ENCODE results near the gene CYP39A1.

DNA sequence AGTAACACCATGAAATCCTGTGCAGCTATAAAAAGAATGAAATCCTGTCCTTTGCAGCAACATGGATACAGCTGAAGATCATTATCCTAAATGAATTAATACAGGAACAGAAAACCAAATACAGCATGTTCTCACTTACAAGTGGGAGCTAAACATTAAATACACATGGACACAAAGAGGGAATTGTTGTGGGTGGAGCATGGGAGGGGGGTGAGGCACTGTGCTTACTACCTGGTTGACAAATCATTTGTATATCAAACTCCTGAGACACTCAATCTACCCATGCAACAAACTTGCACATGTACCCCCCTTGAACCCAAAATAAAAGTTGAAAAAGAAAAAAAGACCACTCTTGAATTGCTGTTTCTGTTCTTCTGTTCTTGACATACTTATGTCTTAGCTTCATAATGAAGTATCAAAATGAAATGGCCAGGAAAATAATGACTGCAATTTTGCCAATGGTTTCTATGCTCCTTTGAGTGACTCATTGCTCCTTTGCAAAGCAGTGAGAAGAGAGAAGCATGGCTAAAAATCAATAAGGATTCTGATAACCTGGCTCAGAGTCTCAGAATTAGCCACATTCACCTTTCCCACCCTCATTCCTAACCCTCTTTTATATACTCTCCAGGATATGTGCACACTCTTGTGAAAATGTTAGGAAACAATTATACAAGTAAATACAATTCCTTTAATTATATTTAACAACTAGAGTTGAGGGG lies 71.0 kb downstream of the CYP39A1 start:
- TF ChIP-seq, protein P1, sequence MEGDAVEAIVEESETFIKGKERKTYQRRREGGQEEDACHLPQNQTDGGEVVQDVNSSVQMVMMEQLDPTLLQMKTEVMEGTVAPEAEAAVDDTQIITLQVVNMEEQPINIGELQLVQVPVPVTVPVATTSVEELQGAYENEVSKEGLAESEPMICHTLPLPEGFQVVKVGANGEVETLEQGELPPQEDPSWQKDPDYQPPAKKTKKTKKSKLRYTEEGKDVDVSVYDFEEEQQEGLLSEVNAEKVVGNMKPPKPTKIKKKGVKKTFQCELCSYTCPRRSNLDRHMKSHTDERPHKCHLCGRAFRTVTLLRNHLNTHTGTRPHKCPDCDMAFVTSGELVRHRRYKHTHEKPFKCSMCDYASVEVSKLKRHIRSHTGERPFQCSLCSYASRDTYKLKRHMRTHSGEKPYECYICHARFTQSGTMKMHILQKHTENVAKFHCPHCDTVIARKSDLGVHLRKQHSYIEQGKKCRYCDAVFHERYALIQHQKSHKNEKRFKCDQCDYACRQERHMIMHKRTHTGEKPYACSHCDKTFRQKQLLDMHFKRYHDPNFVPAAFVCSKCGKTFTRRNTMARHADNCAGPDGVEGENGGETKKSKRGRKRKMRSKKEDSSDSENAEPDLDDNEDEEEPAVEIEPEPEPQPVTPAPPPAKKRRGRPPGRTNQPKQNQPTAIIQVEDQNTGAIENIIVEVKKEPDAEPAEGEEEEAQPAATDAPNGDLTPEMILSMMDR (IDR thresholded peaks at IDR 0.05; ENCODE audit: low read depth, low read length, poor library complexity, severe bottlenecking) = no peak
- TF ChIP-seq EZH2phosphoT487 (IDR thresholded peaks at IDR 0.05; ENCODE audit: borderline replicate concordance, low read length) = no peak

Measured in DOHH2 (cell line).